Tibial artery (tissue), 4 donors: ENCODE results near the gene ZNF407.

Experiments
- DNase-seq, 2 donors: peaks; one replicate each; pipeline ENCODE4 v3.0.0-alpha.2; 2019
- H3K27ac ChIP-seq, 2 donors: fragments of 200-600 bp; sonication (generic) in 1 of 2; 1 replicate in 1 of 2; 2 replicates in 1 of 2; pipeline ENCODE4 v1.5.1; 2018 to 2019; ENCODE audit warnings: mild to moderate bottlenecking in 1 of 2
- H3K27me3 ChIP-seq, 2 donors: fragments of 200-600 bp; sonication (generic) in 1 of 2; one replicate each; pipeline versions ENCODE4 v1.5.1 to v1.6.0; 2016 to 2019
- H3K36me3 ChIP-seq, 3 donors: fragments of 200-600 bp; sonication (generic) in 2 of 3; one replicate each; pipeline ENCODE4 v1.5.1; 2016 to 2019; ENCODE audit warnings: mild to moderate bottlenecking in 2 of 3
- H3K4me1 ChIP-seq, 4 donors: fragments of 200-600 bp; sonication (generic) in 2 of 4; 1 replicate in 3 of 4; 2 replicates in 1 of 4; pipeline ENCODE4 v1.5.1; 2016 to 2019
- H3K4me3 ChIP-seq, 2 donors: fragments of 200-600 bp; sonication (generic) in 1 of 2; 1 replicate in 1 of 2; 2 replicates in 1 of 2; pipeline ENCODE4 v1.5.1; 2018 to 2019; ENCODE audit warnings: mild to moderate bottlenecking in 2 of 2
- H3K9me3 ChIP-seq, 3 donors: fragments of 200-600 bp; sonication (generic) in 1 of 3; one replicate each; pipeline ENCODE4 v1.5.1; 2016 to 2019
- CTCF ChIP-seq, 2 experiments: fragments of 200-600 bp in 1 of 2; fragments of 450-650 bp in 1 of 2; IDR thresholded peaks; one replicate each; pipeline ENCODE4 v1.5.1; 2017 to 2019; ENCODE audit warnings: antibody characterized with exemption in 2 of 2, mild to moderate bottlenecking in 1 of 2, moderate library complexity in 1 of 2
- intact Hi-C: fragments of 100-400 bp; cut with DNase I; formaldehyde crosslinking; loops from one replicate; pipeline ENCODE4 v1.15.0; 2023; ENCODE audit warnings: low total_unique reads

The ZNF407 gene

GRCh38 chr18:74699455-74699854, 101.8 kb downstream of the ZNF407 start:
- no peak overlapping the region for H3K27ac ChIP-seq
- H3K36me3 ChIP-seq: no peaks in the 10 kb centered on the region
- TF ChIP-seq CTCF (IDR thresholded peaks at IDR 0.05): no peak
- no peaks in the 10 kb centered on the region for H3K4me1 ChIP-seq
- H3K27me3 ChIP-seq: no peaks in the 10 kb centered on the region
- H3K4me3 ChIP-seq: no peak overlapping the region
- intact Hi-C loops: no loop called here
- H3K9me3 ChIP-seq: no peaks in the 10 kb centered on the region
- DNase-seq: no peak

GRCh38 chr18:74702950-74703349, 105.3 kb downstream of the ZNF407 start:
- no peaks in the 10 kb centered on the region for H3K27me3 ChIP-seq
- H3K36me3 ChIP-seq: no peaks in the 10 kb centered on the region
- DNase-seq: no peak

GRCh38 chr18:74708169-74708568, 110.5 kb downstream of the ZNF407 start:
- Histone ChIP-seq H3K27ac (no peak overlapping the region), H3K36me3 (no peaks in the 10 kb centered on the region), H3K4me1 (no peaks in the 10 kb centered on the region), H3K27me3 (no peaks in the 10 kb centered on the region), H3K4me3 (no peak overlapping the region), H3K9me3 (no peaks in the 10 kb centered on the region)
- intact Hi-C loops: no loop called here
- TF ChIP-seq CTCF (IDR thresholded peaks at IDR 0.05): no peak
- no peak for DNase-seq

More at GRCh38 chr18:74702950-74703349, 105.3 kb downstream of the ZNF407 start:
- no peaks in the 10 kb centered on the region for H3K4me1 ChIP-seq
- intact Hi-C loops: no loop called here
- TF ChIP-seq CTCF (IDR thresholded peaks at IDR 0.05): no peak
- H3K4me3 ChIP-seq: no peak overlapping the region
- H3K9me3 ChIP-seq: no peaks in the 10 kb centered on the region
- no peak overlapping the region for H3K27ac ChIP-seq

GRCh38 chr18:74709452-74709851, 111.8 kb downstream of the ZNF407 start:
- H3K9me3 ChIP-seq: no peaks in the 10 kb centered on the region
- no peak for DNase-seq
- no peak overlapping the region for H3K4me3 ChIP-seq
- H3K27ac ChIP-seq: no peak overlapping the region
- intact Hi-C loops: no loop called here
- no peaks in the 10 kb centered on the region for H3K4me1 ChIP-seq
- no peaks in the 10 kb centered on the region for H3K36me3 ChIP-seq
- H3K27me3 ChIP-seq: no peaks in the 10 kb centered on the region
- no peak for TF ChIP-seq CTCF (IDR thresholded peaks at IDR 0.05)

GRCh38 chr18:74714120-74714519, 116.5 kb downstream of the ZNF407 start:
- no peaks in the 10 kb centered on the region for H3K27me3 ChIP-seq
- no peak for DNase-seq
- H3K4me3 ChIP-seq: no peak overlapping the region
- H3K4me1 ChIP-seq: no peaks in the 10 kb centered on the region
- no peaks in the 10 kb centered on the region for H3K9me3 ChIP-seq
- H3K27ac ChIP-seq: no peak overlapping the region
- no peaks in the 10 kb centered on the region for H3K36me3 ChIP-seq
- TF ChIP-seq CTCF (IDR thresholded peaks at IDR 0.05): no peak
- intact Hi-C loops: no loop called here

- intact Hi-C loops: no loop called here
- no peaks in the 10 kb centered on the region for H3K9me3 ChIP-seq
- no peaks in the 10 kb centered on the region for H3K27me3 ChIP-seq
- no peaks in the 10 kb centered on the region for H3K4me1 ChIP-seq
- DNase-seq: no peak
- no peaks in the 10 kb centered on the region for H3K36me3 ChIP-seq
- no peak for TF ChIP-seq CTCF (IDR thresholded peaks at IDR 0.05)
- H3K27ac ChIP-seq: no peak overlapping the region
- no peak overlapping the region for H3K4me3 ChIP-seq
Observed at GRCh38 chr18:74714791-74715190, 117.1 kb downstream of the ZNF407 start.
